HUES48 (cell line): ENCODE measurements around the gene CHD9.
"Not testable (repeated sequence)": the region's sequence is repeated elsewhere in the genome, so short reads cannot be mapped to it uniquely, and the experiment has no call there.

Experiments used
- H3K27ac ChIP-seq: one replicate; pipeline ENCODE4 v1.7.0; 2013; ENCODE audit warnings: low read depth, low read length, inconsistent platforms
- H3K27me3 ChIP-seq: 2 replicates; pipeline ENCODE4 v1.6.1; 2013; ENCODE audit warnings: mild to moderate bottlenecking, low read length; ENCODE audit not compliant: control insufficient read depth, insufficient read depth
- H3K36me3 ChIP-seq: 2 replicates; pipeline ENCODE4 v1.6.1; 2013; ENCODE audit warnings: low read length; ENCODE audit not compliant: control insufficient read depth, insufficient read depth
- H3K4me1 ChIP-seq: 2 replicates; pipeline ENCODE4 v1.6.1; 2013; ENCODE audit warnings: mild to moderate bottlenecking, low read length; ENCODE audit not compliant: control insufficient read depth, insufficient read depth
- H3K4me3 ChIP-seq: 2 replicates; pipeline ENCODE4 v1.5.1; 2013; ENCODE audit warnings: mild to moderate bottlenecking, low read depth, low read length
- H3K9ac ChIP-seq: 2 replicates; pipeline ENCODE4 v1.6.1; 2013; ENCODE audit warnings: mild to moderate bottlenecking, low read depth, low read length, moderate library complexity
- H3K9me3 ChIP-seq: 2 replicates; pipeline ENCODE4 v1.6.1; 2013; ENCODE audit warnings: low read length; ENCODE audit not compliant: control insufficient read depth, insufficient read depth

The CHD9 gene

GRCh38 chr16:53172517-53172916, 117.7 kb downstream of the CHD9 start:
- H3K27ac ChIP-seq, result no peak overlapping the region
- H3K9ac ChIP-seq, result no peak overlapping the region
- no peak overlapping the region for H3K4me3 ChIP-seq
- H3K4me1 ChIP-seq, result no peaks in the 10 kb centered on the region
- no peaks in the 10 kb centered on the region for H3K36me3 ChIP-seq
- no peaks in the 10 kb centered on the region for H3K27me3 ChIP-seq
- no peaks in the 10 kb centered on the region for H3K9me3 ChIP-seq

GRCh38 chr16:53175118-53175517, 120.3 kb downstream of the CHD9 start:
- Histone ChIP-seq H3K27ac (no peak overlapping the region), H3K9me3 (no peaks in the 10 kb centered on the region), H3K27me3 (no peaks in the 10 kb centered on the region), H3K4me3 (no peak overlapping the region), H3K9ac (no peak overlapping the region), H3K36me3 (no peaks in the 10 kb centered on the region), H3K4me1 (no peaks in the 10 kb centered on the region)

- H3K9me3 ChIP-seq, result no peaks in the 10 kb centered on the region
- no peak overlapping the region for H3K4me3 ChIP-seq
- H3K4me1 ChIP-seq, result no peaks in the 10 kb centered on the region
- no peak overlapping the region for H3K27ac ChIP-seq
- no peaks in the 10 kb centered on the region for H3K36me3 ChIP-seq
- no peak overlapping the region for H3K9ac ChIP-seq
- no peaks in the 10 kb centered on the region for H3K27me3 ChIP-seq
Observed at GRCh38 chr16:53176434-53176833, 121.6 kb downstream of the CHD9 start.

- Histone ChIP-seq H3K4me1 (no peaks in the 10 kb centered on the region), H3K27ac (no peak overlapping the region), H3K4me3 (no peak overlapping the region), H3K27me3 (no peaks in the 10 kb centered on the region), H3K9me3 (peaks cover 23% of the 10 kb centered on the region), H3K36me3 (no peaks in the 10 kb centered on the region), H3K9ac (no peak overlapping the region)
Observed at GRCh38 chr16:53183442-53183841, 128.7 kb downstream of the CHD9 start.

GRCh38 chr16:53185741-53186140, 130.9 kb downstream of the CHD9 start:
- H3K36me3 ChIP-seq, H3K27me3 ChIP-seq, H3K4me3 ChIP-seq, H3K9ac ChIP-seq, H3K27ac ChIP-seq, H3K4me1 ChIP-seq: not testable (repeated sequence)
- peaks cover 23% of the 10 kb centered on the region for H3K9me3 ChIP-seq

- Histone ChIP-seq H3K27ac (no peak overlapping the region), H3K9me3 (peaks cover 23% of the 10 kb centered on the region), H3K27me3 (no peaks in the 10 kb centered on the region), H3K4me1 (no peaks in the 10 kb centered on the region), H3K4me3 (no peak overlapping the region), H3K9ac (no peak overlapping the region), H3K36me3 (no peaks in the 10 kb centered on the region)
Observed at GRCh38 chr16:53187775-53188174, 133.0 kb downstream of the CHD9 start.

- peaks cover 4% of the 10 kb centered on the region for H3K9me3 ChIP-seq
- no peaks in the 10 kb centered on the region for H3K36me3 ChIP-seq
- no peak overlapping the region for H3K9ac ChIP-seq
- no peak overlapping the region for H3K27ac ChIP-seq
- H3K27me3 ChIP-seq, result no peaks in the 10 kb centered on the region
- no peaks in the 10 kb centered on the region for H3K4me1 ChIP-seq
- H3K4me3 ChIP-seq, result no peak overlapping the region
Observed at GRCh38 chr16:53191413-53191812, 136.6 kb downstream of the CHD9 start.

- Histone ChIP-seq H3K9ac (no peak overlapping the region), H3K27me3 (no peaks in the 10 kb centered on the region), H3K9me3 (peaks cover 16% of the 10 kb centered on the region), H3K4me1 (no peaks in the 10 kb centered on the region), H3K27ac (no peak overlapping the region), H3K4me3 (no peak overlapping the region), H3K36me3 (no peaks in the 10 kb centered on the region)
Observed at GRCh38 chr16:53198933-53199332, 144.1 kb downstream of the CHD9 start.

- no peaks in the 10 kb centered on the region for H3K36me3 ChIP-seq
- H3K4me3 ChIP-seq, result no peak overlapping the region
- H3K27me3 ChIP-seq, result no peaks in the 10 kb centered on the region
- H3K27ac ChIP-seq, result no peak overlapping the region
- no peak overlapping the region for H3K9ac ChIP-seq
- peaks cover 16% of the 10 kb centered on the region for H3K9me3 ChIP-seq
- H3K4me1 ChIP-seq, result peaks cover 8% of the 10 kb centered on the region
Observed at GRCh38 chr16:53201900-53202299, 147.1 kb downstream of the CHD9 start.

- Histone ChIP-seq H3K4me3 (no peak overlapping the region), H3K27me3 (no peaks in the 10 kb centered on the region), H3K4me1 (peaks cover 13% of the 10 kb centered on the region), H3K27ac (no peak overlapping the region), H3K36me3 (no peaks in the 10 kb centered on the region), H3K9ac (no peak overlapping the region), H3K9me3 (peaks cover 16% of the 10 kb centered on the region)
Observed at GRCh38 chr16:53202398-53202797, 147.6 kb downstream of the CHD9 start.

- Histone ChIP-seq H3K27me3 (no peaks in the 10 kb centered on the region), H3K9me3 (no peaks in the 10 kb centered on the region), H3K4me3 (peak overlapping the region; percentile 76), H3K9ac (peak overlapping the region; percentile 92), H3K27ac (peak overlapping the region; percentile 100), H3K4me1 (peaks cover 24% of the 10 kb centered on the region), H3K36me3 (peaks cover 19% of the 10 kb centered on the region)
Observed at GRCh38 chr16:53207810-53208752, 153.3 kb downstream of the CHD9 start.
